Dedifferentiated amniotic fluid mesenchymal stem cell (primary cell): ENCODE measurements around the gene DMXL1.
"Not testable (repeated sequence)": the region's sequence is repeated elsewhere in the genome, so short reads cannot be mapped to it uniquely, and the experiment has no call there.

Experiments used
- DNase-seq: peaks from one replicate; pipeline ENCODE4 v3.0.0-alpha.2; 2016; ENCODE audit errors: extremely low spot score

The DMXL1 gene

DNA sequence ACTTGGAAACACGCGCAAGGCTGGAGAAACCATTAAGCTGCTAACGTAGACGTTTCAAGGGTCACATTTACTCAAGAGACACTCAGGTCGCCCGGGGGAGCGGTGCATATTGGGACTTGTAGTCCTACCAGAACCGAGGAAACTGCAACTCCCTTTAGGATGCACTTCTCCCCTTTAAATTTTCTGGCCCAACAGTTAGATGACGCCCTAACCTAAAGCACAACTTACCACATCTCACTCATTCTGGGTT, 384 bp upstream of the DMXL1 start:
- DNase-seq = no peak

GRCh38 chr5:119071561-119071995, 691 bp downstream of the DMXL1 start:
- no peak for DNase-seq

GRCh38 chr5:119072496-119072895, 1.6 kb downstream of the DMXL1 start:
- DNase-seq = no peak

DNA sequence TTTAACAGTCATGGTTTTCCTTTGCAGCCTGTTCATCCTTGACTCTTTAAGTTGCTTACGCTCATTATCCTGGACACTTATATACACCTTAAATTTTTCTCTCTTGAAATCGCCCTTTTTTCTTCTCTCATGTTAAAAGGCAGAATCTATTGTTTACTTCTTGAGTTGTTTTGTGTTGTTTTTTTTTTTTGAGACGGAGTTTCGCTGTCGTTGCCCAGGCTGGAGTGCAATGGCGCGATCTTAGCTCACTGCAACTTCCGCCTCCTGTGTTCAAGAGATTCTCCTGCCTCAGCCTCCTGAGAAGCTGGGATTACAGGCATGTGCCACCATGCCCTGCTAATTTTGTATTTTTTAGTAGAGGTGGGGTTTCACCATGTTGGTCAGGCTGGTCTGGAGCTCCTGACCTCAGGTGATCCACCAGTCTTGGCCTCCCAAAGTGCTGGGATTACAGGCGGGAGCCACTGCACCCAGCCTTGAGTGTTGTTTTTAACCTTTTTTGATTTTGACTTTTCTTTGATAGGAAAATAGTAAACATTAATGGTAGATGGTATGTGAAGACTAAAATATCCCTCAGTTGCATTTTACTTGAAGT, 3.0 kb downstream of the DMXL1 start:
- not testable (repeated sequence) for DNase-seq

DNA sequence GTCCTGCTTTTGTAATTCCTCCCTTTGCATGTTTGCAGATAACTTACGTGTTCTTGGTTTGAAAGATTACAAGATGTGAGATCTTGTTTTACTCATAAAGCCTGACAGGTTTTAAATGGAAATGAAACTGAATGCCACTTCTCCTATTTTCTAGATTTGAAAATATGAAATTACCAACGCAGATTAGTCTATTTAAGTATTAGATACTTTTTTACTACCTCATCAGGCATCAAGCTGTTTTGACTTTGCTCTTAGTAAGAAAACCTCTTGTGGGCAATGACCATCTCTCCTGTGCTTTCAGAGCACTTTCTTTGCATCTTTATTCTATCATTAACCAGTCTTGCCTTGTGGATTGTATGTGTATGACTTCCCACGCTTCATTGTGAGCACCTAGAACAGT, 3.5 kb downstream of the DMXL1 start:
- no peak for DNase-seq

DNA sequence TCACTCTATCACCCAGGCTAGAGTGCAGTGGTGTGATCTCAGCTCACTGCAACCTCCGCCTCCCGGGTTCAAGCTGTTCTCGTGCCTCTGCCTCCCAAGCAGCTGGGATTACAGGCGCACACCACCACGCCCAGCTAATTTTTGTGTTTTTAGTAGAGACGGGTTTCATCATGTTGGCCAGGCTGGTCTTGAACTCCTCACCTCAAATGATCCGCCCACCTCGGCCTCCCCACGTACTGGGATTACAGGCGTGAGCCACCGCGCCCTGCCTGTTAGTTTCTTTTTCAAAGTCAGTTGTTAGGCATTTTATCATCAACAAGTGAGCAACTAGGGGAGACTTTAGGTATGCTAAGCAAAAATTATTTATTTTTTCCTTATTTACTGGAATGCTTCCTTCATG, 4.4 kb downstream of the DMXL1 start:
- DNase-seq = not testable (repeated sequence)

- DNase-seq = no peak
Observed at GRCh38 chr5:119076080-119076479, 5.2 kb downstream of the DMXL1 start.

DNA sequence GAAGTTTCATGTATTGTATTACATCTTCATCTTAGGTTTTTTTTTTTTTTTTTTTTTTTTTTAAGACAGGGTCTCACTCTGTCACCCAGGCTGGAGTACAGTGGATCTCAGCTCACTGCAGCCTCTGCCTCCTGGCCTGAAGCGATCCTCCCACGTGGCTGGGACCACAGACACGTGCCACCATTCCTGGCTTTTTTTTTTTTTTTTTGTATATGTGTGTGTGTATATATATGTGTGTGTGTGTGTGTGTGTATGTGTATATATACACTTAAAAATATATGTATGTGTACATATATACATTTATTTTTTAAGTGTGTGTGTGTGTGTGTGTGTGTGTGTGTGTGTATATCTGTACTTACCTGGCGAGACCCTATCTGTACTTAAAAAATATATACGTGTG, 6.6 kb downstream of the DMXL1 start:
- DNase-seq = no peak

DNA sequence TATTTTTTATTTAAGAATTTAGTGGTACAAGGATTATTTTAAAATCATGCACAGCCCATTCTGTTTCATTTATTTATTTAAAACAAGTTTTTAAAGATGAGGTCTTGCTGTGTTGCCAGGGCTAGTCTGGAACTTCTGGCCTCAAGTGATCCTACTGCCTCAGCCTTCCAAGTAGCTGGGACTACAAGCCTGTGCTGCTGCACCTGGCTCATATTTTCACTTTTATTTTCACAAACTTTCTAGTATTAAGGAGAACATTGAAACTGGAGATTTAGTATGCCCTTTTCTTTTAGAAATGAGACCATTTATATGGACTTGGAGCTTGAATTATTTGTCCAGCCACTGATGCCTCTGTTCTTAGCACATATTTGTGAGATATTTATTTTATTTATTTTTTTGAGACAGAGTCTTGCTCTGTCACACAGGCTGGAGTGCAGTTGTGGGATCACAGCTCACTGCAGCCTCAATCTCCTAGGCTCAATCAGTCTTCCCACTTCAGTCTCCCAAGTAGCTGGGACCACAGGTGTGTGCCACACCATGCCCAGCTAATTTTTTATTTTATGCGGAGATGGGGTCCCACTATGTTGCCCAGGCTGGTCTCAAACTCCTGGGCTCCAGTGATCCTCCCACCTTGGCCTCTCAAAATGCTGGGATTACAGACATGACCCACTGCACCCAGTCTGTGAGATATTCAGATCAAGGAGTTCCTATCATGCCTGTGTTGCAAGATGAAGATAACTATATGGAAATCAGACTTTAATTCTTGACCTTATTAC, 7.4 kb downstream of the DMXL1 start:
- no peak for DNase-seq

DNA sequence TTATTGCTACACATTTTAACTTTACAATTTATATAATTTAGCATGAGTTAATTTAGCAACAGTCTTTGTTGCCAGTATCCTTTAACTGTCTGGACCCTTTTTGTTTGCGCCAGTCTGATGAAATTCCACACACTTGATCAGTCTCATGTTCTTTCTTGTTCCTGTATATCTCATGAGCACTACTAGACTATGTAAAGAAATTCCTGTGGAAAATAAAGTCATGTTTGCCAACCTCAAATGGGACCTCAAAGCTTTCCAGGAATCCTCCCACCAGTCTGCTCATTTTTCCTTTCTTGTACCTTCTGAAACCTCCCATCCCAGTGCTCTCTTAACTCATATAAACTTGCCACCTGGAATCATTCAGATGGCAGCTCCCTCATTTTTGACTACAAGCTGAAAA, 8.0 kb downstream of the DMXL1 start:
- no peak for DNase-seq

DNA sequence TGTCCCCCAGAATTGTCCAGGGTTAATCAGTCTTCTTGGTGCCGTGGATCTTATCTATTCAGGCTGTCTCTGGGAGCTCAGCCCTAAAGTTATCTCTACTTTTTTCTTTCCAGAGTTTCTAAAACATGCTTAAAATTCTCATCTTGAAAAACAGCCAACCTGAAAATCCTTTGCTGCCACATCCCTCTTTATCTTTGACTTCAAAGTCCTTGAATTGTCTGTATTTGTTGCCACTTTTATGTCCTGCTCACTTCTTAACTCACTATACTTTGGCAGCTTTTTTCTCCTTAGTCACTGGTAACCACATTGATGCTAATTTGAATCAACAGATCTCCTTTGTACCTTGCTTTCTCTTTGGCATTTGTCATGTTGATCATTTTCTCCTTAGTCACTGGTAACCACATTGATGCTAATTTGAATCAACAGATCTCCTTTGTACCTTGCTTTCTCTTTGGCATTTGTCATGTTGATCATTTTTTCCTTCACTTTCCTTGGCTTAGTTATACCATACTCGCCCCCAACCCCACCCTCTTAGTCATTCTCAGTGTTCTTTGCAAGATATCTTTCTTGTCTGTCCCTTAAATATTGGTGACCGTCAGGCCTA, 8.5 kb downstream of the DMXL1 start:
- no peak for DNase-seq

DNA sequence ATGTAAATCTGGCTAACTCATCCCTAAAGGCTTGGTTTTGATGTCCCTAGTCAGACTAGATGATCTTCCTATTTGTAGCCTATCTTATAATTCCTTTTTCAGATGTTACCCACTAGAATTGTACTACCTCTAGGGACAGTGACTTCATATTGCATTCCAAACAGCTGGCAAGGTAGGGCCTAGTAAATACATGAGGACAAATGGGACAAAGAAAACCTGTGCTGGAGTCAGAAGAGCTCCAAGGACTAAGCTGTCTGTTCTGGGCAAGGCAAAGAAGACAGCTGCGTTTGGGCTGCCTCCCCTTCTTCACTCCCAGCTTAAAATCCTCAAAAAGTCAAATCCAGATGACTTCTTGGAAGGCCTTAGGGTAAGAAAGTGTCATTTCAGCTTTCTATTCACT, 10.0 kb downstream of the DMXL1 start:
- DNase-seq = no peak

GRCh38 chr5:119082691-119083090, 11.8 kb downstream of the DMXL1 start:
- no peak for DNase-seq

GRCh38 chr5:119083679-119084078, 12.8 kb downstream of the DMXL1 start:
- no peak for DNase-seq

- no peak for DNase-seq
Observed at GRCh38 chr5:119088438-119088837, 17.6 kb downstream of the DMXL1 start.

DNA sequence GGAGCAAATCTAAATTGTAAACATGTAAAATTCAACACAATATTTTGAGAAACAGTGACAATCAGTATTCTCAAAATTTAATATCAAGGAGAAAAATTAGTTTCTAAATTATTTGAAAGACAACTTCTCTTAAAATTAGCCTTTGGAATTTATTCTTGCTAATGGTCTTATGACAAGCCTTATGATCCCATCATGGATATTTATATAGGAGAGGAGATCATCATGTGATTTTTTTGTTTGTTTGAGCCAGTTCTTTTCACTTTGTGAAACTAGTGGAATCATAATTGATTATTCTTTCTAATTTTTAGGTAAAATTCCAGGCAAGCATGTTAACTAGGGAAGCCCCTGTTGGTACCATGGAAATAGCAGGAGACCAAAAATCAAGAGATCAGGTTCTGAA, 24.7 kb downstream of the DMXL1 start:
- no peak for DNase-seq

DNA sequence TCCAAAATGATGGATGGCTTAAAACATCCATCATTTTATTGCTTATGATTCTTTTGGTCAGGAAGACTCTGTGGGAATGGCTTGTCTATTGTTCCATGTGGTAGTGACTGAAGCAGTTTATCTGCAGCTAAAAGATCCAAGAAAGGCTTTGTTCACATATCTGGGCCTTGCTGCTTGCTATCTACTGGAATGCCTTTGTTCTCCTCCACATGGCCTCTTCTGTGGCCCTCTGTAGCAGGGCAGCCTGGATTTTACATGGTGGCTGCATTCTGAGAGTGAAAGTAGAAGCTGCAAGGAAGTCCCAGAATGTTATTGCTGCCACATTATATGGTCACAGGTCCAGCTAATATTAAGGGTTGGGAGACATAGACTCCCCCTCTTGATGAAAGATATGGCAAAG, 35.1 kb downstream of the DMXL1 start:
- no peak for DNase-seq

- DNase-seq = no peak
Observed at GRCh38 chr5:119112151-119112550, 41.3 kb downstream of the DMXL1 start.

DNA sequence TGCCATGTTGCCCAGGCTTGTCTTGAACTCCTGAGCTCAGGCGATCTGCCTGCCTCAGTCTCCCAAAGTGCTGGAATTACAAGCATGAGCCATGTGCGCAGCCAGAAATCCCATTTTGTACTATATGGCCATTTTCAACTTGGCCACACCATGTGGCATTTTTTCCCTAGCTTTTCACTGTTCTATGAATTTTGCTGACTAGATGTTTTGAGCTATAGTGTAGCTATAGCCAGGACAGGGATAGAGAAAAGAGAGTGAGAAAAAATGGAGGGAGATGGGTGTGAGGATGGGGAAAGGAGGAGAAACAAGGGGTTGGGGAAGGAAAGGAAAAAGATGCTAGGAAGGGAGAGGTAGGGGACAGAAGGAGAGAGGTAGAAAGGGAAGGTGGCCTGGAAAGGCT, 46.4 kb downstream of the DMXL1 start:
- no peak for DNase-seq

GRCh38 chr5:119118000-119118399, 47.1 kb downstream of the DMXL1 start:
- DNase-seq = no peak

- DNase-seq = no peak
Observed at GRCh38 chr5:119120893-119121292, 50.0 kb downstream of the DMXL1 start.

- DNase-seq = not testable (repeated sequence)
Observed at GRCh38 chr5:119122474-119122873, 51.6 kb downstream of the DMXL1 start.

DNA sequence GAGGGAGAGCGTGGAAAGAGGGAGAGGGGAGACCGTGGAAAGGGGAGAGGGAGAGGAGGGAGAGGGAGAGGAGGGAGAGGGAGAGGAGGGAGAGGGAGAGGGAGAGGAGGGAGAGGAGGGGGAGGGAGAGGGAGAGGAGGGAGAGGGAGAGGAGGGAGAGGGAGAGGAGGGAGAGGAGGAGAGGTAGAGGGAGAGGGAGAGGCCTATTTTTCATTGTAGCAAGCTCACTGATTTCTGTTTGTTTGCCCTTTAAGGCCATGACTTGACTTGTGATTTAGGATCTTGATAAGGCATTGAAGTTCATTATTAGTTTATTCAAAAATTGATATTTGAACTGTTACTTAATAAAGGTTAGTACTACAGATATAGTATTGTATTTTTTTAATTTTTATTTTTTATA, 52.4 kb downstream of the DMXL1 start:
- DNase-seq = no peak

DNA sequence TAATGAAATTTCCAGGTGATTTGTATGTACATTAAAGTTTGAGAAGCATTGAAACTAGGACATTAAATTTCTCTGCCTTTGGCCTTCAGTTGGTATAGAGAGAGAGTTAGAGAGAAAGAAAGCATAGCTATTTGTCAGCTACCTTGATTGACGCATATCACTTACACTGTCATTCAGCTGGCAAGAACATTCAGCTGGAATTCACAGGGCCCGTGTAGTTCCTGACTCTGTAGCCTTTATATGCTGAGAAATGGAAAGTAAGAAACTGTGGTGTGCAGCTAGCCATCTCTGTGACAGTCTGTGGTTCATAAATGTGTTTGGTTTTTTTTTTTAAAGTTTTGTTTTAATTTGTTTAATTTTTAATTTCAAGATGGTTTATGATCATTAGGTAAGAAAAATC, 58.9 kb downstream of the DMXL1 start:
- no peak for DNase-seq
